ENCODE measurements around the gene RAB3IL1. TPM values are rescaled to one million over a fixed set of nuclear protein-coding genes. Genes with fewer than 3 reads are reported as not detected.
"Not testable (repeated sequence)": the region's sequence is repeated elsewhere in the genome, so short reads cannot be mapped to it uniquely, and the experiment has no call there.

Gene RAB3IL1
- total RNA-seq, result 15.9 and 20.3 TPM in 2 replicates

GRCh38 chr11:61917334-61918109, at the start of gene RAB3IL1:
RAB3IL1 (minus strand) TSS chr11:61917566; CDS start chr11:61917367, 199 bp downstream.
- H3K4me2 ChIP-seq (ENCODE audit: insufficient read depth, low read length), result peak within 1 kb of the TSS; percentile 83
- H3K27me3 ChIP-seq (ENCODE audit: insufficient read depth, low read length), result peaks cover 10% of the 10 kb centered on the region
- H3K79me2 ChIP-seq (ENCODE audit: insufficient read depth, low read length), result peaks cover 3% of the 10 kb centered on the region
- peaks cover 4% of the 10 kb centered on the region for H3K4me1 ChIP-seq (ENCODE audit: insufficient read depth, low read length)
- H3K4me3 ChIP-seq (ENCODE audit: insufficient read depth, low read length), result peak within 1 kb of the TSS; percentile 73
- peak; percentile 98 for DNase-seq (ENCODE audit: insufficient read length, low spot score, missing footprints)
- no peak within 1 kb of the TSS for H3K27ac ChIP-seq (ENCODE audit: low read depth, low read length)
- no peaks in the 10 kb centered on the region for H3K36me3 ChIP-seq (ENCODE audit: insufficient read depth, low read length)
- TF ChIP-seq CTCF (IDR thresholded peaks at IDR 0.05; ENCODE audit: extremely low read depth, low read depth, low read length), result no peak
- no peaks in the 10 kb centered on the region for H4K20me1 ChIP-seq (ENCODE audit: insufficient read depth, low read length)
- no peaks in the 10 kb centered on the region for H3K9me3 ChIP-seq (ENCODE audit: low read depth, low read length)
- peak within 1 kb of the TSS; percentile 92 for H2AFZ ChIP-seq (ENCODE audit: low read length)

- Histone ChIP-seq H3K27me3 (ENCODE audit: insufficient read depth, low read length) (no peaks in the 10 kb centered on the region), H4K20me1 (ENCODE audit: insufficient read depth, low read length) (peaks cover 35% of the 10 kb centered on the region), H2AFZ (ENCODE audit: low read length) (no peak overlapping the region)
These were observed 49.4 kb upstream of the RAB3IL1 start for GRCh38 chr11:61966734-61967115.

GRCh38 chr11:61964666-61965271, 47.4 kb upstream of the RAB3IL1 start:
- peaks cover 39% of the 10 kb centered on the region for H3K79me2 ChIP-seq (ENCODE audit: insufficient read depth, low read length)

More at GRCh38 chr11:61966734-61967115, 49.4 kb upstream of the RAB3IL1 start:
- TF ChIP-seq CTCF (IDR thresholded peaks at IDR 0.05; ENCODE audit: extremely low read depth, low read depth, low read length), result no peak
- Histone ChIP-seq H3K9me3 (ENCODE audit: low read depth, low read length) (no peaks in the 10 kb centered on the region), H3K27ac (ENCODE audit: low read depth, low read length) (peak overlapping the region; percentile 76), H3K79me2 (ENCODE audit: insufficient read depth, low read length) (peaks cover 39% of the 10 kb centered on the region), H3K36me3 (ENCODE audit: insufficient read depth, low read length) (peaks cover 27% of the 10 kb centered on the region), H3K4me1 (ENCODE audit: insufficient read depth, low read length) (peaks cover 57% of the 10 kb centered on the region), H3K4me2 (ENCODE audit: insufficient read depth, low read length) (peak overlapping the region; percentile 93), H3K4me3 (ENCODE audit: insufficient read depth, low read length) (peak overlapping the region; percentile 78)
- no peak for DNase-seq (ENCODE audit: insufficient read length, low spot score, missing footprints)

GRCh38 chr11:61964058-61964665, 46.8 kb upstream of the RAB3IL1 start:
- Histone ChIP-seq H3K4me1 (ENCODE audit: insufficient read depth, low read length) (peaks cover 38% of the 10 kb centered on the region), H4K20me1 (ENCODE audit: insufficient read depth, low read length) (peaks cover 39% of the 10 kb centered on the region), H3K4me3 (ENCODE audit: insufficient read depth, low read length) (peak overlapping the region; percentile 17), H3K79me2 (ENCODE audit: insufficient read depth, low read length) (peaks cover 39% of the 10 kb centered on the region), H3K27me3 (ENCODE audit: insufficient read depth, low read length) (no peaks in the 10 kb centered on the region), H3K27ac (ENCODE audit: low read depth, low read length) (no peak overlapping the region), H2AFZ (ENCODE audit: low read length) (no peak overlapping the region), H3K9me3 (ENCODE audit: low read depth, low read length) (no peaks in the 10 kb centered on the region), H3K36me3 (ENCODE audit: insufficient read depth, low read length) (peaks cover 27% of the 10 kb centered on the region), H3K4me2 (ENCODE audit: insufficient read depth, low read length) (peak overlapping the region; percentile 93)
- no peak for DNase-seq (ENCODE audit: insufficient read length, low spot score, missing footprints)
- TF ChIP-seq CTCF (IDR thresholded peaks at IDR 0.05; ENCODE audit: extremely low read depth, low read depth, low read length), result no peak

More at GRCh38 chr11:61964666-61965271, 47.4 kb upstream of the RAB3IL1 start:
- H2AFZ ChIP-seq (ENCODE audit: low read length); DNase-seq (ENCODE audit: insufficient read length, low spot score, missing footprints); H3K27me3 ChIP-seq (ENCODE audit: insufficient read depth, low read length); H3K9me3 ChIP-seq (ENCODE audit: low read depth, low read length): not testable (repeated sequence)
- Histone ChIP-seq H4K20me1 (ENCODE audit: insufficient read depth, low read length) (peaks cover 39% of the 10 kb centered on the region), H3K4me1 (ENCODE audit: insufficient read depth, low read length) (peaks cover 44% of the 10 kb centered on the region), H3K36me3 (ENCODE audit: insufficient read depth, low read length) (peaks cover 27% of the 10 kb centered on the region), H3K4me2 (ENCODE audit: insufficient read depth, low read length) (peak overlapping the region; percentile 93), H3K4me3 (ENCODE audit: insufficient read depth, low read length) (peak overlapping the region; percentile 78), H3K27ac (ENCODE audit: low read depth, low read length) (peak overlapping the region; percentile 50)
